Upper lobe of right lung (tissue), 1 donor: ENCODE data around the gene UNG. TPM values are rescaled to one million over a fixed set of nuclear protein-coding genes. Genes with fewer than 3 reads are reported as not detected.

Experiments
- ATAC-seq: fragments of 200-7000 bp; cut with Tn5 transposase; one replicate; pipeline ENCODE4 v1.9.1; 2020; ENCODE audit warnings: mild to moderate bottlenecking, moderate library complexity
- DNase-seq: peaks from one replicate; pipeline ENCODE4 v3.0.0-alpha.2; 2020
- H3K27ac ChIP-seq: fragments of 200-600 bp; one replicate; pipeline ENCODE4 v1.8.0; 2022
- H3K27me3 ChIP-seq: fragments of 200-600 bp; one replicate; pipeline ENCODE4 v1.8.0; 2022; ENCODE audit warnings: mild to moderate bottlenecking
- H3K36me3 ChIP-seq: fragments of 200-600 bp; one replicate; pipeline ENCODE4 v1.8.0; 2022
- H3K4me1 ChIP-seq: fragments of 200-600 bp; one replicate; pipeline ENCODE4 v1.8.0; 2022
- H3K4me3 ChIP-seq: fragments of 200-600 bp; one replicate; pipeline ENCODE4 v1.8.0; 2022; ENCODE audit warnings: mild to moderate bottlenecking
- H3K9me3 ChIP-seq: fragments of 200-600 bp; one replicate; pipeline ENCODE4 v1.8.0; 2022
- intact Hi-C: fragments of 100-400 bp; cut with DNase I; formaldehyde crosslinking; loops from one replicate; pipeline ENCODE4 v1.11.0; 2022
- total RNA-seq: library from RNA; stranded (reverse); fragmentation: NEBNext Ultra II Directional; extraction: Animal tissue kit (Norgen Biotek cat#: 25700); gene quantifications from one replicate; pipeline ENCODE4 v1.2.1, GENCODE V29; 2021
- TF ChIP-seq, protein P1 (sequence below): fragments of 200-600 bp; IDR thresholded peaks from one replicate; pipeline ENCODE4 v1.8.0; 2022; ENCODE audit warnings: antibody characterized with exemption
- donor health status: DM: no; HTN: yes; CAD: no; lungs with severe emphysema.

Gene UNG
- total RNA-seq, 1 donor from 2014 or later: 18.2 TPM

GRCh38 chr12:109116611-109116949 lies 19.2 kb downstream of the UNG start:
- H3K27me3 ChIP-seq: no peaks in the 10 kb centered on the region
- H3K9me3 ChIP-seq: no peaks in the 10 kb centered on the region
- ATAC-seq (no peak), DNase-seq (no peak)
- H3K27ac ChIP-seq: peak overlapping the region; percentile 75
- H3K4me1 ChIP-seq: peaks cover 57% of the 10 kb centered on the region
- intact Hi-C loops: no loop called here
- TF ChIP-seq, protein P1, sequence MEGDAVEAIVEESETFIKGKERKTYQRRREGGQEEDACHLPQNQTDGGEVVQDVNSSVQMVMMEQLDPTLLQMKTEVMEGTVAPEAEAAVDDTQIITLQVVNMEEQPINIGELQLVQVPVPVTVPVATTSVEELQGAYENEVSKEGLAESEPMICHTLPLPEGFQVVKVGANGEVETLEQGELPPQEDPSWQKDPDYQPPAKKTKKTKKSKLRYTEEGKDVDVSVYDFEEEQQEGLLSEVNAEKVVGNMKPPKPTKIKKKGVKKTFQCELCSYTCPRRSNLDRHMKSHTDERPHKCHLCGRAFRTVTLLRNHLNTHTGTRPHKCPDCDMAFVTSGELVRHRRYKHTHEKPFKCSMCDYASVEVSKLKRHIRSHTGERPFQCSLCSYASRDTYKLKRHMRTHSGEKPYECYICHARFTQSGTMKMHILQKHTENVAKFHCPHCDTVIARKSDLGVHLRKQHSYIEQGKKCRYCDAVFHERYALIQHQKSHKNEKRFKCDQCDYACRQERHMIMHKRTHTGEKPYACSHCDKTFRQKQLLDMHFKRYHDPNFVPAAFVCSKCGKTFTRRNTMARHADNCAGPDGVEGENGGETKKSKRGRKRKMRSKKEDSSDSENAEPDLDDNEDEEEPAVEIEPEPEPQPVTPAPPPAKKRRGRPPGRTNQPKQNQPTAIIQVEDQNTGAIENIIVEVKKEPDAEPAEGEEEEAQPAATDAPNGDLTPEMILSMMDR: no peak
- no peak overlapping the region for H3K4me3 ChIP-seq
- H3K36me3 ChIP-seq: no peaks in the 10 kb centered on the region

GRCh38 chr12:109120095-109120494 lies 22.7 kb downstream of the UNG start:
- intact Hi-C loops: no loop called here
- Histone ChIP-seq H3K36me3 (no peaks in the 10 kb centered on the region), H3K4me1 (peaks cover 29% of the 10 kb centered on the region), H3K27ac (no peak overlapping the region), H3K4me3 (no peak overlapping the region), H3K27me3 (no peaks in the 10 kb centered on the region), H3K9me3 (no peaks in the 10 kb centered on the region)
- no peak for ATAC-seq
- TF ChIP-seq, protein P1: no peak
- no peak for DNase-seq

DNA sequence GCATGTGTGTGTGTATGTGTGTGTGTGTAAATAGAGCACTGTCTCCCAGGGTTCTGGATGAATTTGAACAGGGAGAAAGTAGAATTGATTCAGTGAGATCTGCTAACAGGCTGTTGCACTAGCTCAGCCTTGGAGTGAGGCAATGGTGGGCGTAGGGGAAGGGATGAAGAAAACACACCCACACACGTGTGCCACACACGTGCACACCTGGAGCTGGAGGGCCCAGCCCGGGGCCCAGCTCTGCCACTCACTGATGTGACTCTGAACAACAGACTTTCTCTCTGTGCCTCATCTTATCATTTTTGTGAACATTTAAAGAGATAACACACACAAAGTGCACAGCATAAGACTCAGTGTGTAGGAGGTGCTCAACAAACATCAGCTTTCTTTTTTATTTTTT lies 23.2 kb downstream of the UNG start:
- DNase-seq (no peak), ATAC-seq (no peak)
- TF ChIP-seq, protein P1: no peak
- H3K27me3 ChIP-seq: no peaks in the 10 kb centered on the region
- H3K4me1 ChIP-seq: peaks cover 24% of the 10 kb centered on the region
- intact Hi-C loops: no loop called here
- H3K9me3 ChIP-seq: no peaks in the 10 kb centered on the region
- no peak overlapping the region for H3K4me3 ChIP-seq
- no peaks in the 10 kb centered on the region for H3K36me3 ChIP-seq
- no peak overlapping the region for H3K27ac ChIP-seq

- ATAC-seq: no peak
- H3K4me1 ChIP-seq: peaks cover 17% of the 10 kb centered on the region
These were observed 24.0 kb downstream of the UNG start for GRCh38 chr12:109121346-109121880.

DNA sequence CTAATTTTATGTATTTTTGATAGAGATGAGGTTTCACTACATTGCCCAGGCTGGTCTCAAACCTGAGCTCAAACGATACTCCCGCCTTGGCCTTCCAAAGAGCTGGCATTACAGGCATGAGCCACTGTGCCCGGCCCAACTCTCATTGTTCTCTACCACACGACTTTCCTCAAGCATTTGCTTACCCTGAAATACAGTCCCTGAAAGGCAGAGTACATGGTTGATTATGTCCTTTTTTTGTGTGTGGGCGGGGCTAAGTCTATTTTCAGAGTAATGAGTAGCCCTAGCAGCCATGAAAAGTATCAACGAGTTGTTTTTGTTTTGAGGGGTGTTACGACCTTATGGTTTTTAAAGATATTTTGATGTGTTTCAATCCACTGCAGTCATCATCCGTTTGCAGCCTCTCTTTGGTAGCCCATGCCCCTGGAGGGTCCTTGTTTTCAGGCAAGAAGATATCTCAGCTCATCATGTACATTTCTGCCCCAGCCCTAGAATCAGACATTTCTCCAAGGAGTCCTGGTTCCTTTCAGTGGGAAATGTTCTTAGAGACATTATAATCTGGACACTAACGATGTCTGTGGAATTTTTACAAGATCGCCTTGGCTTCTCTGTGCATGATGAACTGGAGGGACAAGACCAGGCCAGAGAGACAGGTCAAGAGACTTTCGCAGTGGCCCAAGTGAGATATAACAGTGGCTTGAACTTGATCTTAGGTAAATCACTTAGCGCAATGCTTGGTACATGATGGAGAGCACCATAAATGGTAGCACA lies 27.7 kb downstream of the UNG start:
- Histone ChIP-seq H3K4me1 (no peaks in the 10 kb centered on the region), H3K27ac (no peak overlapping the region), H3K4me3 (no peak overlapping the region), H3K9me3 (no peaks in the 10 kb centered on the region), H3K36me3 (no peaks in the 10 kb centered on the region), H3K27me3 (no peaks in the 10 kb centered on the region)
- ATAC-seq: no peak
- TF ChIP-seq, protein P1: no peak
- intact Hi-C loops: no loop called here
- no peak for DNase-seq

More at GRCh38 chr12:109121346-109121880, 24.0 kb downstream of the UNG start:
- no peak overlapping the region for H3K27ac ChIP-seq
- H3K36me3 ChIP-seq: no peaks in the 10 kb centered on the region
- intact Hi-C loops: no loop called here
- no peaks in the 10 kb centered on the region for H3K9me3 ChIP-seq
- TF ChIP-seq, protein P1: no peak
- no peak for DNase-seq
- no peaks in the 10 kb centered on the region for H3K27me3 ChIP-seq
- H3K4me3 ChIP-seq: no peak overlapping the region
